ENCODE data around the gene OR52A5.

OR52A5 gene

GRCh38 chr11:5124891-5125620 lies 13.1 kb downstream of the OR52A5 start:
- TF ChIP-seq CTCF (conservative IDR thresholded peaks at IDR 0.05): no peak
- no peak overlapping the region for H3K27ac ChIP-seq

GRCh38 chr11:5123802-5124521 lies 14.2 kb downstream of the OR52A5 start:
- no peak overlapping the region for H3K27ac ChIP-seq
- peak; percentile 88 for TF ChIP-seq CTCF (conservative IDR thresholded peaks at IDR 0.05)

- no peak overlapping the region for H3K27ac ChIP-seq
- no peak for TF ChIP-seq CTCF (conservative IDR thresholded peaks at IDR 0.05)
Observed at GRCh38 chr11:5118893-5119292, 19.3 kb downstream of the OR52A5 start.

- no peak for TF ChIP-seq CTCF (conservative IDR thresholded peaks at IDR 0.05)
- no peak overlapping the region for H3K27ac ChIP-seq
Observed at GRCh38 chr11:5117588-5117987, 20.6 kb downstream of the OR52A5 start.

GRCh38 chr11:5115339-5115738 lies 22.8 kb downstream of the OR52A5 start:
- H3K27ac ChIP-seq: no peak overlapping the region
- TF ChIP-seq CTCF (conservative IDR thresholded peaks at IDR 0.05): no peak

- TF ChIP-seq CTCF (conservative IDR thresholded peaks at IDR 0.05): no peak
Observed at GRCh38 chr11:5107285-5107684, 30.9 kb downstream of the OR52A5 start.

GRCh38 chr11:5103066-5103465 lies 35.1 kb downstream of the OR52A5 start:
- no peak for TF ChIP-seq CTCF (conservative IDR thresholded peaks at IDR 0.05)
- no peak overlapping the region for H3K27ac ChIP-seq

More at GRCh38 chr11:5107285-5107684, 30.9 kb downstream of the OR52A5 start:
- H3K27ac ChIP-seq: no peak overlapping the region

Data from VCaP (cell line).